ENCODE data around the gene LEFTY1.

GRCh38 chr1:225878282-225878681 lies 10.7 kb downstream of the LEFTY1 start:
- TF ChIP-seq POLR2A (IDR thresholded peaks at IDR 0.05) (no peak), CTCF (IDR thresholded peaks at IDR 0.05) (no peak), EP300 (IDR thresholded peaks at IDR 0.05) (no peak)
